ENCODE results near the gene ZFHX2.

Gene ZFHX2

DNA sequence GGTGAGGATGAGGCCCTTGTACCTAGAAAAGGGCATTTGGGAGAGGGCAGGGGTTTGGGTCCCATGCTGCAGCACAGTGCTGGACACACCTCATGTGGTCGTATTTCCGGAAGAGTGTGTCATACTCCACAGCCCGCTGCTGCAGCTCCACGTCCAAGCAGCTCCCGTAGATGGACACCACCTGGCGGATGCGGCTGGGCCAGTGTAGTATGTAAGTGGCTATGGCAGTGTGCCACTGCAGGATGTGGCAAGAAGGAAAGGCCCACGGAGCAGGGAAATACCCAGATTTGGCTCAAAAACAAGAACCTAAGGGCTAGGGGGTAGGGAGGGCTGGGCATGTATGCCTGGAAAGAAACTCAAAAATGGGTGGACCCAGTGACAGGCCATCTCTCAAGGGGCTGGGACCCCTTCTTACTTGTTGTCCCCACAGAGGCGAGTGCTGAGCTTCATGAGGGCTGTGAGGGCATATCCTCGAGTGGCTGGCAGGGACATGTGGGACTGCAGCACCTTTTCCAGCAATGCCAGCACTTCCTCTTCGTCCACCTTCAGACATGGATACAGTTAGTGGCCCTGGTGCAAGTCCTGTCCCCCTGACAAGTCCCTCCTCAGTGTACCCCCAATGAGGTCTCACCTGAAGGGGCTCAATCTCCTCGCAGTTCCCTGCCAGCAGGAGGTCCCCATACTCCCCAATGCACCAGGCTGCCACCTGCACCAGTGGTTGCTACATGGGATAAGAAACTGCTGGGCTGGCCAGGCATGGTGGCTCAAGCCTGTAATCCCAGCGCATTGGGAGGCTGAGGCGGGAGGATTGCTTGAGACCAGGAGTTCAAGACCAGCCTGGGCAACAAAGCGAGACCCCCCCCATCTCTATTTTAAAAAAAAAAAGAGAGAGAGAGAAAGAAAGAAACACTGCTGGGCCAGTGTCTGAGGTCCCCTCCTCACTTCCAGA lies 10.6 kb upstream of the ZFHX2 start:
- no peak for DNase-seq (ENCODE audit: extremely low read depth in 1 of 2, low read depth in 1 of 2)

DNA sequence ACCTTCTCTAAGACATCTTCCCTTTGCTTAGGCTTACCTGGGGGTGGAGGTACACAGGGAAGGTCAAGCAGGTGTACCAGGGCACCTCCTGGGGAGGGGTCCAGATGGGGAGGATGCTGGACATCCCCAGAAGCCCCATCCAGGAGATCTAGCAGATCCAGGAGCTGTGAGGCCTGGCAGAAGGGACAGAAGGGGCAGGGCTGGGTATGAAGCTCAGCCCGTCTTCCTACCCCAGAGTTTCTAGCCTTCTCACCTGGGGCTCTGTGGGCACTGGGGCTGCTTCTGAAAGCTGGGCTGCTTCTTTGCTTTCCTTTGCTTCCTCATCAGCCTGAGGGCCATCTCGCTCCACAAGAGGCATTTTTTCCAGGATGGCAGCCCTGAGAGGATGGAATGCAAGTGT lies 9.7 kb upstream of the ZFHX2 start:
- no peak for DNase-seq (ENCODE audit: extremely low read depth in 1 of 2, low read depth in 1 of 2)

DNA sequence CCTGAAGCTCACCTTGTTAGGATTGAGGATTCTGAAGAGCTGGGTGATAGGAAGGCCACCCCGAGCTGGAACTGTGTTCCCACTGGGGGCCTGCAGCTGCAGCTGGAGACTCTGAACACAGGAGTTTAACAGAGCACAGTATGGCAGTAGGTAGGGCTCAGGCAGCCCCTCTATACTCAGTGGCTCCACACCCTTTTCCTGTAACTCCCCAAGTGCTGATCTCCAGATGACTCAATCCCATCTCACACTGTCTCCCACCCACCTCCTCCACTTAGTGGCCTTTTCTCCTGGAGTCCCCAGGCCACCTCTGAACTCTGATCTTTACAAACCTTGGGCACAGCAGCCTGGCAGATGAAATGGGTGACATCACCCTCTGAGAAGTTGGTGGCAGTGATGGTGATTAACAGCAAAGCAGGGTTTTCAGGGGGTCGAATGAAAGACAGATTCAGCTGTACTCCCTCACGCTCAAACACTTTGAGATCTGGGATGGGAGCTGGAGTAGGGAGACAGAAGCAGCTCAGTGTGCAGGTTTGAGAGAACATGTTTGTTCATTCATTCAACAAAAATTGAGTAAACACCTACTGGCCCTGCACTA lies 8.5 kb upstream of the ZFHX2 start:
- DNase-seq (ENCODE audit: extremely low read depth in 1 of 2, low read depth in 1 of 2), result no peak

DNA sequence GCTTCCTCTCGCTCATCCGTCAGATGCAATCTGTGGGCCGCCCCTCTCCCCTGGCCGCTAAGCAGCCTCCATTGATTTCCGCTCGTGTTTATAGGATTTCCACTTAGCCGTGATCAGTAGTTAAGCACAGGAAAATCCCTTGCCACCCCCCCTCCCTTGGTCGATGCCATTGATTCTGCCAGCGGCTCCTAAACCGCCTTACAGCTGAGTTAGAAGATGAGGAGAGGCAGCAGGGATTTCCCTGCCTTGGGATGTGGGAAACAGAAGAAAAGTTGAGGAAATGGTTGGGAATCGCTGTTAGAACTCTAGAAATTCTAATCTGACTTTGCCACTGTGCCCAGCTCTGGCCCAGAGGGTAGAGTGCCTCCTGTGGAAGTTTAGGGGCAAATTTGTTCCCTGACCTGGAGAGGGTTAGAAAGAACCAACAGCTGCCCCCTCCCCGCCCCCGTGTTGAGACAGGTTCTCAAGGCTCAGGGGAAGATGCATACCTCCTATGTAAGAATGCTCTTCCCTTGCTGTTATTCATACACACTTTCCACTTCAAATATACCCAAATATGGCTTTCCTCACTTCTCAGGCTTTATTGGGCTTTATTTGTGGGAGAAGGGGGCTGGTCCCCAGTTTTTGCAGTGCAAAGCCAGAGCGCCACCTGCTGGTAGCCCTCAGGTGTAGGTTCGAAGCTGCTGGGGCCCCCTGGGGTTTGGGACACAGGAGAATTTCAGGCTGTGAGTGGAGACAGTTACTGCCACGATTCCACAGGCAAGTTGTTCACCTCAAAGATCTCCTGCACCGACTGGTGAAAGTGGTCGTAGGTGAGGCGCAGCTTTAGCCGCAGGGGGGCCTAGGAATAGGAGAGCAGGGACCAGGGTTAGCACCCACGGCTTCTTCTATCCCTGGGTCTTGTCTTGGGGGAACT lies 7.7 kb upstream of the ZFHX2 start:
- DNase-seq (ENCODE audit: extremely low read depth in 1 of 2, low read depth in 1 of 2), result peak in 1 of 2 donors; percentile 49

DNA sequence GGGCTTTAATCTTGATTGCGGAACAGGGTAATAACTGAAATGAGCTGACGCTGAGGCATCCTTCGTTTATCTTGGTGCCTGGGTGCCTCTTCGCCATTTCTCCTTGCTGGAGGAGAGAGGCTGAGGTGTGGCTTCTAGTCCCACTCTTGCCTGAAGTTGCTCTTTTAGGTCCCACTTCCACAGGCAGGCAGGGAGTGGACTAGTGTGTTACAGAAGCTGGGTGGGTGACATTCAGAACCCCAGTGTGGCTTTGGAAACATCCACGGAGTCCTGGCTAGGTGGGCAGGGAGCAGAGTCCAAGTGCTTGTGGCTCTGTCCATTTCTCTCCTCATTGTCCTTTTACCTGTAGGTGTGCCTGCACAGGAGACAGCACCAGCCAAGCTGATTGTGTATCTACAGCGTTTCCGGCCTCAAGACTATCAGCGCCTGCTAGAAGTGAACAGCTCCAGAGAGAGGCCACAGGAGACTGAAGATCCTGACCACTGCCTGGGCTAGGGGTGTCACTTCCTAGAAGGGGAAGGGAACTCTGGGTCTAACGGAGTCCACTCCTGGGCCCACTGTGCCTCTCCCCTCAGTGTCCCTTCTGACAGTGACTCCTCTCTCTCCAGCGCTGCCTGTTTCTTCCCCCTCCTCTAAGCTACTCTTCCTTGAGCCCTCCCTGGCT lies 6.9 kb upstream of the ZFHX2 start:
- DNase-seq (ENCODE audit: extremely low read depth in 1 of 2, low read depth in 1 of 2), result no peak

DNA sequence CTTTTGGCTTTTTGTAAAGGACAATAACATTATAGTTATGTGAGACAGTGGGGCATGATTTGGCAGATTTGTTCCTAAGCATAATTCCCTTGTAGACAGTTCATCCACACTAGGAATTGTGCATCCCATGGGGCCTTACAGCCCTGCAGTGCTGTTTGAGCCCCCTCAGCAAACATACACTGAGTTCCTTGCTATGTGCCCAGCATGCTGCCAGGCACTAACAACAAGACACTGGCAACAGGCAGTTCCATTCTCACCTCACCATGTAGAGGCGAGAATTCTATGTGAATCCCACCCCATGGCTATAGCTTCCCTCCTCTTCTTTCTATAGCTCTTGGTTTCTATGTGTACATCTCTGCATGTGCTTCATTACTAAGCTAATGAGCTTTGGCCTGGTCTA lies 6.4 kb upstream of the ZFHX2 start:
- DNase-seq (ENCODE audit: extremely low read depth in 1 of 2, low read depth in 1 of 2), result no peak

DNA sequence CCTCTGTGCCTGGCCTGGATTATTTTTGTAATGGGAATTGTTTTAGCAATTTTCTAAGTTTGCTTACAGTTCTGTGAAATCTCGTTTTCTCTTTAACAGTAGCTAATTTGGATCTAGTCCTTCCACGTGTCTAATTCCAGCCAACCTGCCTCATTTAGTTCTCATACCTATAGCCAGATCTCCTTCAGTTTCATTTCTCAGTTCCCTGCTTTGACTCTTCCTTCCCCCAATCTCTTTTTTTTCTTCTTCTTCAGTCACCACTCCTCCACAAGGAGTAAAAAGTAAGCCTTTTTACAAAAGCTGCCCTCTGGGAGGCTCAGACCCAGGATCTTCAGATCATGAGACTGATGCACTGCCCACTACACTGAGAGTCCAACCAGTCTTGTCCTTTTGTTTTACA lies 6.0 kb upstream of the ZFHX2 start:
- DNase-seq (ENCODE audit: extremely low read depth in 1 of 2, low read depth in 1 of 2), result no peak

DNA sequence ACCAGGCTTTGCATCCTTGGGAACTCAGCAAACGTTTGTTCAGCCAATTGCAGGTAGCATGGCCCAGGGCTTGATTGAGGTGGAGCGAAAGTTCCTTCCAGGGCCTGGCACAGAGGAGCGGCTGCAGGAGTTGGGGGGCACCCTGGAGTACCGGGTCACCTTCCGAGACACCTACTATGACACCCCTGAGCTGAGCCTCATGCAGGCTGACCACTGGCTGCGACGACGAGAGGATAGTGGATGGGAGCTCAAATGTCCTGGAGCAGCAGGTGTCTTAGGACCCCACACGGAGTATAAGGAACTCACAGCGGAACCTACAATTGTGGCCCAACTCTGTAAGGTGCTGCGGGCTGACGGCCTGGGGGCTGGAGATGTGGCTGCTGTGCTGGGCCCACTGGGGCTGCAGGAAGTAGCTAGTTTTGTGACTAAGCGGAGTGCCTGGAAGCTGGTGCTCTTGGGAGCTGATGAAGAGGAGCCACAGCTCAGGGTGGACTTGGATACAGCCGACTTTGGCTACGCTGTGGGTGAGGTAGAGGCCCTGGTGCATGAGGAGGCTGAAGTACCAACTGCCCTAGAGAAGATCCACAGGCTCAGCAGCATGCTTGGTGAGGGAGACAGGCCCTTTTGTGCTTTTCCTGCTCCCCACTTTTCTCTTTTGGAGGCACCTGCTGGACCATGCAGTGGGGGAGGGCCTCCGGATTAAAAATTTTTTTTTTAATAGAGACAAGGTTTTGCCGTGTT lies 5.3 kb upstream of the ZFHX2 start:
- no peak for DNase-seq (ENCODE audit: extremely low read depth in 1 of 2, low read depth in 1 of 2)

DNA sequence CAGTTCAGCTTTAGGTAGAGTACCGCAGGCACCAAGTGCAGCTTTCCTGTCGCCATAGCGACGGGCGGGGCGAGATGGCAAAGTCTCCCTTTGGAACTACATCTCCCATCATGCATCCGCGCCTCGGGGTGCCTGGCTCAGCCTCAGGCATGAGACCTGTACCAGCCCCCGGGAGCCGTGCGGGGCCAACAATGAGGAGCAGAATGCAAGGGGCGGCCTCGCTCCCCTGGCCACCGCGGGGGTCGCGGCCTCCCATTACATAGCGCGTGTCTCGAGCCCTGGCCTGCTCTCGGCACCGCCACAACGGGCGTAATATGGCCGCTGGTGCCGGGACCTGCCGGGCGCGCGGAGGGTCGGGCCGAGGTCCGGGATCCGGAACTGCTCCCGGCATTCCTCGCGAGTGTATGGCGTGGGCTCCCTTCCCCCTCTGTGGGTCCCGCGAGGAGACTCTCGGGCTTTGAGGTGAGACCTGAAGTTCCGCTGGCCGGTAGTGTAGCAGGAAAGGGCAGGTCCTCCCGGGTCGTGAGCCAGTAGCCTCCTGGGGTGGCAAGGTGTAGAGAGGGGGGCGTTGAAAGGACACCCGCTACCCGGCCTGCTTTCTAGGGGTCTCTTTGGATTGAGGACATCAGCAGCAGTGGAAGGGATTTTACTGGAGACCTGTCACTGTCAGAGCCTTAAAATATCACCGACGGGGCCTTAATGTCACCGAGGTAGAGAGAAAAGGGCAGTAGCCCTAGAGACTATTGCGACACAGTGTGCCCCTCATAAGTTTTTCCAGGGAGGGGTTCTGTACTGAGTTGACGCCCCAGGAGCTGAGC lies 4.5 kb upstream of the ZFHX2 start, which contains the start of gene THTPA:
TSS of gene THTPA (plus strand) at position 390 of the 818 bp plus-strand sequence. CDS start 487 bp downstream, outside the sequence.
- peak; percentile 84 to 92 for DNase-seq (ENCODE audit: extremely low read depth in 1 of 2, low read depth in 1 of 2)

DNA sequence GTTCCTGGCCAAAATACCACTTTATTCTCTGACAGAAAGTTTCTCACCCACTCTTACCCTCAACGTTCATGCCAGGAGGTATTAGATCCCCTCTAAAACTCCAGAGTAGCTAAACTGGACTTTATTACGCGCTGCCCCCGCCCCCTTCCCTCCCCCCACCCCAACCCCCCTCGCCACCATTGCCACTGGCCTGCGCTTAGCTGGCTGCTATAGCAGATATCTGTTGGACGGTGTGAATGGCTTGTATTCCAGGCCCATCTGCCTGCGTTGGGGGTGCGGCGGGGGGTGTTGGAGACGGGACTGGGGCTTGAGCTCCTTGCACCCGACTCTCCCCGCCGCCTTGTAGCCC lies 3.9 kb upstream of the ZFHX2 start:
- DNase-seq (ENCODE audit: extremely low read depth in 1 of 2, low read depth in 1 of 2), result no peak

DNA sequence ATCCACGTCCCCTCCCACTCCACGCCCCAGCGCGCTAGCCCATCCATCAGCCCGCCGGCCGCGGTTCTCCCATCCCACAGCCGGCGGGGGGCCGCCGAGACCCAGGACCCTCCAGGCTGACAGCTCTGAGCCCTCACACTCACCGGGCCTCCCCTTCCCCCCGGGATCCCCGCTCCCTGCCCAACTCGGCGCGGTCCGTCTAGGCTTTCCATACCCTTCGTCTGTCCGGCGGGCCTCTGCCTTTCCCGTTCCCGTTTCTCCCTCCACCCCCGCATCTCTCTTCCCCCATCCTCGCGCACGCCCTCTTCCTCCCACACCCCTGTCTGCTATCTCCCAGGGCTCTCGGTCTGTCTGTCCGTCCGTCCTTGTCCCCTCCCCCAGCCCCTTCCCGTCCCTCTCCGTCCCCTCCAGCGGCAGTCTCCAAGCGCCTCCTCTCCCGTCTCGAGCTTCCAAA lies 726 bp downstream of the ZFHX2 start:
- no peak for DNase-seq (ENCODE audit: extremely low read depth in 1 of 2, low read depth in 1 of 2)

DNA sequence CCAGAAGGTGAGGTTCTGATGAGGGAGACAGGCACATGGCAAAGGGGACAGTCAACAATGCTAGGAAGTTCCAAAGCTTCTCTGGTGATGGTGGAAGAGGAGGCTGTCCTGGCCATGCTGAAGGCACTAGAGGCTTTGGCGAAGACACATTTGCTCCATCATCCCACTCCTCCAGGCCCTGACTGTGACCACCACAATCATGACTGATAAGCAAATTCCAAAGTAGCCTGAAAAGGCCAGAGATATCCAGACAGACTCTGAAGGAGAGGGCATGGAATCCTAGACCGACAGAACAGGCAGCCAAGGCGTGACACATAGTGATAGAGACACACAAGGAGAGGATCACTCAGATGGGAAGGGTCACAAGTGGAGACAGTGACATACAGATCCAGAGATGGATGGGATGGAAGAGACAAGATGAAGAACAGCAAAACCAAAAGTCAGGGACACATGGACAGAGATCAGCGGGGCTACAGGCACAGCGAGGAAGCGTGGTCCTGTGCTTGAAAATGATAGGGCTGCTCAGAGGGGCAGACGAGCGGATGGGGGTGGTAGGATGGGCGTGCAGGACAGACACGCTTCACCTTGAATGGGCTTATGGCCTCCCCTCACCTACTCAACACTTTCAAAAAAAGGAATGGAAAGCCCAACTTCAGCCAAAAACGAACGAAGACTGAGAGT lies 1.3 kb downstream of the ZFHX2 start:
- no peak for DNase-seq (ENCODE audit: extremely low read depth in 1 of 2, low read depth in 1 of 2)

DNA sequence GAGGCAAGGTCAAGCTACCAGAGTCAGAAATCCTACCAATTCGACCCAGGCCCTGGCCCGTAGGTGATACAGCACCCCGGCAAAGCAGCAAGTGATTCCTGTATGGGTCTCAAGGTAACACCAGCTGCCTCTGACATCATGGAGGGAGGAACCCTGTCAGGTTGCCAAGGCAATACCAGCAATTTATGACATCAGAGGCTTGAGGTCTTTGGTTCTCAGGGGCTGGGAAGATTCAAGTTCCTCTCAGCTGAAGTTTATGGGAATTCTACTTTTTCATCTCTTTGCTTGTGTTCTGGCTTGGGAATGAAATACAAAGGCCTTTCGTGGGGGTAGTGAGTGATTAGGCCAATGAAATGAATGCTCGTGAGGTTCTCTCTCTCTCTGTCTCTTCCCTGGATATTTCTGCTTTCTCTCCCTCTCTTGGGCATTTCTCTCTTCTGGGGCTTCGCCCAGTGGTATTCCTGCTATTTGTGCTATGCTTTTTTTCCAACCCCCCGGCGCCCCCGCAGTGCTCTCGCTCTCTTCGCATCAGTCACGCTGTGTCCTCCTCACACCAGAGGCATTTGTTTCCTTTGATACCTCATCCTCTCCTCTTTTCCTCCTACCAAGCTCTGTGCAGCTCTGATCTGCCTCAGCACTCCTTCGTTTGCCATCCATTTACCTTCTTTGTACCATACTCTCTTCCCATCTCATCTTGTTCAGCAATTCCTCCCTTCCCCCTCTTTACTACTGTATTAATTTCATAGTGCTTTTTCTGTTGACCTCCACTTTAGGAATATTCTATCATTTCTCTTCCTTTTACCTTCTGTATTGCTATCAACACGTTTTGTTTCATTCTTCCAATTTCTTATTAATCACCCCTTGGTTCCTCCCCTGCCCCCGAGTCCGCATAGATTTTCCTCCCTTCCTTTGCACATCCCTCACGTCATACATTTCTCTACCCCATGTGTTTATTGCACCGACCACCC lies 2.9 kb downstream of the ZFHX2 start:
- DNase-seq (ENCODE audit: extremely low read depth in 1 of 2, low read depth in 1 of 2), result no peak

DNA sequence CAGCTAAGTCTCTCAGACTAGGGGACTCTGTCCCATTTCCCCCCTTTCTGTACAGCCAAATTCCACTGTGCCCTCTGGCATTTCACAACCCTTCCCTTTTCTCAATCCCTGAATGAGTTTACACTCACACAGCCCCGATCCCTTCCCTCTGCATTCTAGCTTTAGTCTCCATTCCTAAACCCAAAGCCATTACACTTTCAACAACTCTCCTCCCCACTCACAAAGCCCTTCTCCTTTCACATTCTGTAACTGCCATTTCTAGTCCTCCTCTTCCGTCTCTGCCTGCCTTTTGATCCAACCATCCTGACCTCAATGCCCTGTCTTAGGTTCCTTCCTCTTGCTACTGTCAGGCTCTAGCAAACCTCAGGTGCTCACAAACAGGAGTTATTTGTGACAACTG lies 3.6 kb downstream of the ZFHX2 start:
- no peak for DNase-seq (ENCODE audit: extremely low read depth in 1 of 2, low read depth in 1 of 2)

DNA sequence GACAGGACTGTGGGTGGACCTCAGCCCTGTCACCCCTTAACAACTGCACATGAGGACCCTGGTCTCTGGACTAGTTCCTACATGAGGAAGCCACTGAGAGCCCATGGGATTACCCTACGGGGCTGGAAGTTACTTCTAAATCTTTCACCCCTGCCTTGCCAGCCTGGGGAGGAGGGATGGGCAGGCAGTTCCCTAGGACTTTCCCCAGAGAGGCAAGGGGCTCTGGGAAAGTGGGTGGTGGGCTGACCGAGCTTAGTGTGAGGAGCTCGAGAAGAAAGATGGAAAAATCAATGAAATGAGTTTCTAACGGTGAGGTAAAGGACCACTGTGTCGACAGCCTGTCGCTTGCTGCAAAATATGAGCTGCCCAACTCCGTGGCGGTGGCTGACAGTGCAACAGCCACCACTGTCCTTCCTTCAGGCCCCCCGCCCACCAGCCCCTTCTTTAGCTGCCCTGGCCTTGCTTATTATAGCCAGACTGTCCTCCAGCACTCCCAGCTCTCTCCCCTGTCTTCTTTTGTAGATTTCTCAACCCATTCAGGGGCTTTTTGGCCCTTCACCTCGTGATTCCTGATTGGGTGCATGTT lies 5.0 kb downstream of the ZFHX2 start:
- DNase-seq (ENCODE audit: extremely low read depth in 1 of 2, low read depth in 1 of 2), result no peak

DNA sequence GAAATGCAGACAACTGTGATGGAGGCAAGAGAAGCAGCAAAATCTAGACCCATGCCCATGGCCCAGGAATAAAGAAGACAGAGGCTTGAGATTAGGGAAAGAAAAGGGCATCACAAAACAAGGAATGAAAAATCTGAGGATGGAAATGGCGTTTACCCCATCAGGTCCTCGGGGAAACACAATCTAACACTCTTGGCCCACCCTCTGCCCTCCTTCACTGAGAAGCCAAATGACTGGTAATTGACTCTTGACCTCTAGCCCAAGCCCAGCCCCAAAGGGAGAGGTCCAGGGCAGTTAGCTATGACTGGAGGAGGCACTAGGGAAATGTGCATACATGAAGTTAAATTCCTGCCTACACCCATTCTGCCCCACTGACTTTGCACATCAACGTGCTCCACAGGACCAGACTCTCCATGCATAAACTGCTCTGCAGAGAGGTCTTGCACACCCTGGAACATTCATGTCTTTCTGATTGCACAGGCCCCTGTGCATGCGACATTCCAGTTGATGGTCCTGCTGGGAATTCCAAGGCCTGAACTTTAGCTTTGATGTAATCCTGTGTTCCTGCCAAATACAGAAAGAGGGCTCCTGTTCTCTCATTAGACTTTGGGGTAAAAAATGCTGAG lies 5.7 kb downstream of the ZFHX2 start:
- DNase-seq (ENCODE audit: extremely low read depth in 1 of 2, low read depth in 1 of 2), result no peak

All from stimulated activated CD8-positive, alpha-beta memory T cell treated with anti-CD3 and anti-CD28 coated beads, Interleukin-7, amount 100 ng/mL, for 48 hours (primary cell).